Left ventricle myocardium superior (tissue), 1 donor: ENCODE measurements around the gene IFI6. TPM values are rescaled to one million over a fixed set of nuclear protein-coding genes. Genes with fewer than 3 reads are reported as not detected.
"Not testable (repeated sequence)": the region's sequence is repeated elsewhere in the genome, so short reads cannot be mapped to it uniquely, and the experiment has no call there.

Experiments
- ATAC-seq: fragments of 200-7000 bp; cut with Tn5 transposase; one replicate; pipeline ENCODE4 v1.9.1; 2020; ENCODE audit warnings: mild to moderate bottlenecking, moderate library complexity
- DNase-seq: peaks from one replicate; pipeline ENCODE4 v3.0.0-alpha.2; 2020
- intact Hi-C: fragments of 100-400 bp; cut with micrococcal nuclease; formaldehyde crosslinking; loops from one replicate; pipeline ENCODE4 v1.11.0; 2022
- total RNA-seq: library from RNA; stranded (reverse); fragmentation: NEBNext Ultra II Directional; extraction: Animal tissue kit (Norgen Biotek cat#: 25700); gene quantifications from one replicate; pipeline ENCODE4 v1.2.1, GENCODE V29; 2021
- donor health status: DM: no; HTN: yes; CAD: no; lungs with severe emphysema.

Gene IFI6
- total RNA-seq, 1 donor from 2014 or later: 34.5 TPM

DNA sequence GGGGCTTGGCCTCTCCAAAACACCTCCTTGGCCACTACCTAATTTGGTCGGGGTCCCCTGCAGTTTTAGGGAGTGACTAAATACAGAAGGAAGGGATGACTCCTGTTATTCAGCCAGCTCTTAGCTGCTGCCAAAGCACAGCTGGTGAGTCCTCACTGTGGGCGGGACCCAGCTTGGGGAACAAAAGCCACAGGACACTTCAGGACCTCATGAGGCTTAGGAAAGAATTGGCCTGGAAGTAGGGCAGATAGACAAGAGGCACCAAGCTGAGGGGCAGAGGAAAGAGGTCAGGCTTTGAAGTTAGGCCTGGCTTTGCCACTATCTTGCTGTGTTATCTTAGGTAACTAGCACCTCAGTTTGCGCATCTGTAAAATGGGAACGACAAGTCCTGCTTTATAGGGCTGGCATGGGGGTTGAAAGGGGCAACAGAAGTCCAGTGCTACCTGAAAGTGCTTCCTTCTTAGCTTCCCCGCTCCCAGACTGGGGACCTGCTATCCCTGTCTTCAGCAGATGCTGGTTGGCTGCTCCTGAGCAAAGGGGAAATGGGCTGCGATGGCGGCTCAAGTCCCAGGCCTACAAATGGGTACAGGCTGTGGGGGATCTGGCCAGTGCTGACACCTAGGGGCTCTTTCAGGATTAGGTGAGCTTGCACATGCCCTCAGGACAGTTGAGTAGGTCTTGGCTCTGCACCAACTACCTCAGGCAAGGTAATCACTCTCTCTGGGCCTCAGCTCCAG is 15.7 kb downstream of the IFI6 start:
- DNase-seq (peak; percentile 75), ATAC-seq (peak; percentile 54)
- intact Hi-C loops: no loop called here

DNA sequence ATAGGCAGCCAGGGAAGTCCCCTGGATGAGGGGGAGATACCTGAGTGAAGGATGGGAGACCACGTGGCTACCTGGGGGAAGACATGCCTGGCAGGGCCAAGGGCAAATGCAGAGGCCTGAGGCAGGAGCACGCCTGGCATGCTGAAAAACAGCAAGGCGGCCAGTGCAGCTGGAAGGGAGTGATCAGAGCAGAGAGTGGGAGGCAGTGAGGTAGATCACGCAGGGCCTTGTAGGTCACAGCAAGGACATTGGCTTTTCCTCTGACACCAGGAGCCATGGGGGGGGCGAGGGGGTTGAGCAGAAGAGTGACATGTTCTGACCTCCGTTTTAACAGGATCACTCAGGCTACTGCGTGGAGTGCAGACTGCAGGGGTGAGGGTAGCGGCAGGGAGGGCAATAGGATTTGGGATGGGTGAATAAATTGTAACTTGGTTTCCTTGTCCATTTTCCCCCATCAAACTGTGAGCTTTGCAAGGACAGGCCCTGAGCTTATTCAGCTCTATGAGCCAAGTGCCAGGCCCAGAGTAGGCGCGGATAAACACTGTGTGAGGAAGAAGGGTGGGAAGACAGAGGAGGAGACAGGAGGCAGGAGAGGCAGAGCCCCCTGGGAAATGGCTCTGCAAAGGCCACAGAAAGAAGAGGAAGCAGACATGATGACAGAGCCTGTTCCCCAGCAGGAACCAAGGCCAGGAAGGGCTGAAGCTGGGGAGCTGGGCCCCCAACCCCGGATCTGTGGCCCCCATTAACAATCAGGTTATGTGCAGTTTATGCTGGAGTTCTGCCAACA is 16.6 kb downstream of the IFI6 start:
- ATAC-seq (peak; percentile 3), DNase-seq (peak; percentile 48)
- intact Hi-C loops: no loop called here

DNA sequence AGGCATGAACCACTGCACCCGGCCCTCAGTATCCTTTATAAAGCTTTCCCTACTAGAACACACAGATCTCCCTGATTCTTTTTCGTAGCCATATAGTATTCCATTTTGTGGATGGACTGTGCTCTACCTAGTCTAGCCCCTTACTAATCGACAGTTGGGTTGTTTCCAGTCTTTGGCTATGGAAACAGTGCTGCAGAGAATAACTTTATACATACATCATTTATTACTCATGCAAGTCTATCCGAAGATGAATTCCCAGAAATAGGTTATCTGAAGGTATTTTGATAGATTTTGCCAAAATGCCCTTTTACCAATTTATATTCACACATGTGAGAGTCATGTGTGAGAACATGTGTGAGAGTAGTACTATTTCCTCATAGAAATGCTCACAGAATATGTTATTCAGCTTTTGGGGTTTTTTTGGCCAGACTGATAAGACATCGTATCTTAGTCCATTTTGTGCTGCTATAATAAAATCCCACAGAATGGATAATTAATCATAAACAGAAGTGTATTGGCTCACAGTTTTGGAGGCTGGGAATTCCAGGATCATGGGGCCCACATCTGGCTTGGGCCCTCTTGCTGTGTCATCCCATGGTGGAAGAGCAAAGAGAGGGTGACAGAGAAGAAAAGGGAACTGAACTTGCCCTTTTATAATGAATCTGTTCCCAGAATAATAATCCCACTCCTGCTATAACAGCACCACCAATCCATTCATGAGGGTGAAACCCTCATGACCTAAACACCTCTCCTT is 19.7 kb downstream of the IFI6 start:
- DNase-seq: no peak
- intact Hi-C loops: no loop called here

DNA sequence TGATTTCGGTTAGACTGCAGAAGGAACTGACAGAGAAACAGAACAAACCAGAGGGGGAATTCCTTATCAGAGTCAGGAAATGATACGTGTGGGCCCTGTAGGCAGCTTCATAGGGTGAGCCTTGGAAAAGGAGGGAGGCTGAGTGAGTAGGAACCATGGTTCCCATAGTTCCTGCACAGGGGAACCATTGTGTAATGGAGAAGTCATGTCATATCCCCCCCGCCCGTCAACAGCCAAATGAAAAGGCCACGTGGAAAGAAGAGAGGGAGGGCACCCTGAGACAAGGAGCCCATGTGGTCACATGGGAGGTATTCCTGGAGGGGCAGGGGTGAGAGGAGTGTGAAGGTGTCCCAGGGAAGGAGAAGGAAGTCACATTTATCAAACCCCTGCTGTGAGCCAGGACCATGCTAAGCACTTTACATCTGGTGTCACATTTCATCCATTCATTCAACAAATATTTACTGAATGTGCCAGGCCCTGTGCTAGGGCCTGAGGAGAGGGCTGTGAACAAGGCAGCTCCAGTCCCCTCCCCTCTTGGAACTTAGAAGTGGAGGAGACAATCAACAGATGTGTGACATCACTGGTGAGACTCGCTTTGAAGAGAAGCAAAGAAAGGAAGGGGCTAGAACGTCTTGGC is 21.3 kb downstream of the IFI6 start:
- intact Hi-C loops: no loop called here
- DNase-seq: no peak
- ATAC-seq: peak; percentile 47

More for the DNA sequence above, 19.7 kb downstream of the IFI6 start:
- no peak for ATAC-seq

DNA sequence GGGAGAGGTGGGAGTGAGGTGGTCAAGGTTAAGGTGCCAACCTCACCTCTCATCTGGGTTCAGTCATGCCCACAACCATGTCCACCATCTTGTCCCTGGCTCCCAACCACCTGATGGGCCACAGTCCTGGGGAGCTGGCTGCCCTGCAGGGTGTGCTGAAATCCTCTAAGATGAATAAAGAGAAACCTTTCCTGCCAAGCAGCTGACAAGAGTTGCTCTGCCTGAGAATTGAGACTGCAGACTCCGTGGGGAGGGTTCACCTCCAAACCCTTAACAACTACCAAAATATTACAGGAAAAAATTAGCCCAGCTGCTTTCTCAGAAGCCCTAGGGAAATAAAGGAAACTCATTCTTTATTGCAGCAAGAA is 21.8 kb downstream of the IFI6 start:
- ATAC-seq: no peak

DNA sequence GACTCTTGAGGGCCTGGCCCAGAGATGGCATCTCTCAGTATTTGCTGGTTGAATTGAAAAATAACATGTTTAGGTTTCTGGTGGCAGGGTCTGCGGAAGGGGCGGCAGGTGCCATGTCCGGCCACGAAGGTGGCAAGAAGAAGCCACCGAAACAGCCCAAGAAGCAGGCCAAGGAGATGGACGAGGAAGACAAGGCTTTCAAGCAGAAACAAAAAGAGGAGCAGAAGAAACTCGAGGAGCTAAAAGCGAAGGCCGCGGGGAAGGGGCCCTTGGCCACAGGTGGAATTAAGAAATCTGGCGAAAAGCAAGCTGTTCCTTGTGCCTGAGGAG is 22.7 kb downstream of the IFI6 start:
- DNase-seq (no peak), ATAC-seq (no peak)
- intact Hi-C loops: no loop called here

More for the DNA sequence above, 21.8 kb downstream of the IFI6 start:
- intact Hi-C loops: no loop called here
- DNase-seq: no peak

DNA sequence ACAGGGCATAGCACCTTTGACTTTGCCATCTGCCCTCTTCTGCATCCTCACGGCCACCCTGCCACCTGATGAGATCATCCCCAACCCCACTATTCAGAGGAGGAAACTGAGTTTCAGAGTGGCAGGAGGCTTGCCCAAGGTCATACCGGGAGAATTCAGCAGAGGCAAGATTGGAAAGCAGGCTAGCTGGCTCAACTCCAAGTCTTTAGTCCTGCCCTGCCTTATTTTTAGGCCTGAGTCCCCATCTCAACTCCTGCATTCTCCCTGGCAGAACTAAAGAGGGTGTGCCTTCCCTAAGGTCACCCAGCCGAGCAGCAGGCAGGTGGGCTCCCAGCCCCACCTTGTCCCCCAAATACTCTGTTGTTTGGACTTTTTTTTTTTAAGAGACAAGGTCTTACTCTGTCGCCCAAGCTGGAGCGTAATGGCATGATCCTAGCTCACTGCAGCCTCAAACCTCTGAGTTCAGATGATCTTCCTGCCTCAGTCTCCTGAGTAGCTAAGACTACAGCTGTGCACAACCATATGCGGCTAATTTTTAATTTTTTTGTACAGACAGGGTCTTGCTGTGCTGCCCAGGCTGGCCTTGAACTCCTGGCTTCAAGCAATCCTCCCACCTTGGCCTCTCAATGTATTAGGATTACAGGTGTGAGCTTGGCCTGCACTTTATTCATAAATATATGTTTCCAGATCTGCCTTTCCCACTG is 23.2 kb downstream of the IFI6 start:
- ATAC-seq: peak; percentile 75
- no peak for DNase-seq
- intact Hi-C loops: no loop called here

DNA sequence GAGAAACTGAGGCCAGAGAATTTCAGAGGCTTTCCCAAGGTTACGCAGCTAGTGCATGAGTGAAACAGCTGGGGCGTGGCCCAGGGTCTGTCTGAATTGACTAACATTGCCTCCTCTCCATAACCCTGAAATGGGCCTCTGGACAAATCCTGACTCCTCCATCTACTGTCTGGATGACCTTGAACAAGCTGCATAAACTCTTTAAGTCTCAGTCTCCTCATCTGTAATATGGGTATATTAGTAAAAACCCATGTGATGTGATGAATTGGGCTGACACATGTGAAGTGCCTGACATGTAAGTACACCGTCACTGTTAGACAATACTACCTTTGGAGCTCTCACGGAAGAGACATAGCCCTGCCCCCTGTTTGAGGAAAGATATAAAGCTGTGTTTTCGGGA is 24.7 kb downstream of the IFI6 start:
- ATAC-seq: no peak
- no peak for DNase-seq
- intact Hi-C loops: no loop called here

DNA sequence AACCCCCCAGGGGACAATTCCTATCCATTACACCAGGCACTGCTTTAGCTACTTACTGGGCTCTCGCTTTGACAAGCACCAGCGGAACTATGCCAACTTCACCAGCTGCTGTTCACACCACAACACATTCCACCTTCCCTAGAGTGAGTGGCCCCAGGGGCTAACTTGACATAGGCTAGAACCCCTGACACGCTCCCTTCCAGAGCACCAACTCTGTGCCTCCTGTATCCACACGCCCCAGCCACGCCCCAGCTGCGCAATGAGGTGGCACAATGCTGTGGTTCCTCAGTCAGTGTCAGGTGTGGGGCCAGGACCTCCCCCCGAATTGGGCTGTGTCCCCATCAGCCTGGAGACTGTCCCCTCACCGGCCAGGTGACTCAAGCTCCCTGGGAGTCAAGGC is 25.3 kb downstream of the IFI6 start:
- DNase-seq: peak; percentile 55
- intact Hi-C loops: no loop called here
- ATAC-seq: peak; percentile 47

DNA sequence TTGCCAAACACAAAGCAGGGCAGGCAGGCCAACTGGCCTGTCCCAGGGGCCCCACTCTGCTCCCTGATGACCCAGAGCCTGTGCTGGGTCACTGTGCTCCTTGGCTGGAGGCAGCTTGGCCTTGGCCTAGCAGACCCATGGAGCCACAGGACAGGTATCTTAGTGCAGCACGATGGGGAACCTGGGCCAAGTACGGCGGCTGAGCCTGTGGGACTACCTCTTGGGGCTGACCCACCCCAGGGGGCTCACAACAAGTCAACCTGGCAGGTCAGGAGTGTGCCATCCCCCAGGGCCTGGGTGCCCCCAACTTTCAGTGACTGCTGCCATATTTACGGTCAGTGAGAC is 26.9 kb downstream of the IFI6 start:
- intact Hi-C loops: no loop called here

DNA sequence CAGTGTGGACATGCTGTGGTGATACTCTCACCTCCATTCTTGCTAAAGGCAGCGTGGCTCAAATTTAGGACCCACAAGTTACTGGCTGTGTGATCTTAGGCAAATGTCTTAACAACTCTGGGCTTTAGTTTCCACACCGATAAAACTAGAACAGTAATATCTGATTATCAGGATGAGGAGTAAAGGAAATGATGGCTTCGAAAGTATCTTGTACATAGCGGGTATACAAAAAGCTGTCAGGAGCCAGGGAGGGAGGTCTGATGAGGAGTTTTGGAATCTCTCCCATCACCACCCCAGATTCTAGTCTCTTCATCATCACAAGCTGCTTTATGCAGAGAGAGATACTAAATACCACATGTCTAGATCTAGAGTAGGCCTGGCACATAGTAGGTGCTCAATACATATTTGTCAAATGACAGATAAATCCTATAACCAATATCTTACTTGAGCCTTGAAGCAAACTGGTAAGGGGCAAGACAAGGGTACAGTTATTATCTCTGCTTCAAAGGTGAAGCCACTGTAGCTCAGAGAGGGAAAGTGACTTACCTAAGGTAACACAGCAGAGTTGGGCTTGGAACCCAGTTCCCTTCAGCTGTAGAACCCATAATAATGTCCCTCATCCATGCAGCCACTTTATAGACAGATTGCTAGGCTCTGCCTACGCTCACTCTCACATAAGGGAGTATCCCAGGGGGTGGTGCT is 27.5 kb downstream of the IFI6 start:
- DNase-seq (no peak), ATAC-seq (no peak)
- intact Hi-C loops: no loop called here

More for the DNA sequence above, 26.9 kb downstream of the IFI6 start:
- ATAC-seq (no peak), DNase-seq (no peak)

DNA sequence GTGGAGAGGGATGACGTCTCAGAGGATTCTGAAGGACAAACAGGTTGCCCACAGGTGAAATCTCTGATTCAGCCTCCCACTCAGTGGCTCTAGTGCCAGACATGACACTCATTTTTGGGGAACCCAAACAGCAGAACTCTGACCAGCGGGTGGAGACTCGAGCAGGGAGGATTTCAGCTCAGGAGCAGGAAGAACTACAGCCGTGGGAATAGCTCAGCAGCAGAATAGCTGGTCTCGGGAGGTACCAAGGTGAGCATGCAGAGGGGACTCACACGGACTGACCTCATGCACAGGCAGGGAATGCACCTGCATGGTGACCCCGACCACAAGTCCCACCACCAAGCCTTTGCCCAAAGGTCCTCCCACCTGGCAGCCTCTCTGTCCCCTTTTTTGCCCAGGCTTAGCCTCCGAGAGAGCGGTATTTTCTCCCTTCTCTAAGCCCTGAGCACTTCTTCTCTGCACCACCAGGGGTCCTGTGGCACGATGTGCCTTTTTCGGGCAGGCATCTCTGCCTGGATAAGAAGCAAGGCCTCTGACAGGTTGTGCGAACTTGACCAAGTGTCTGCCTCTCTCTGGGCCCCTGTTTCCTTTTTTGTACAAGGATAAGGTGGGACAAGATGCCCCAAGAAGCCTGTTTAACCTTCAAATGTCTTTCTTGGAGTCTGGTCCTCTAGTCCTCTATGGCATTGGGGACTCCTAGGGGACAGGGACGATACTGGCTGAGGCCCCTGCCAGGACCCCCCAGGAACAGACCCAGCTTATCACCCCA is 28.2 kb downstream of the IFI6 start:
- peak; percentile 65 for DNase-seq
- peak; percentile 63 for ATAC-seq
- intact Hi-C loops: no loop called here

DNA sequence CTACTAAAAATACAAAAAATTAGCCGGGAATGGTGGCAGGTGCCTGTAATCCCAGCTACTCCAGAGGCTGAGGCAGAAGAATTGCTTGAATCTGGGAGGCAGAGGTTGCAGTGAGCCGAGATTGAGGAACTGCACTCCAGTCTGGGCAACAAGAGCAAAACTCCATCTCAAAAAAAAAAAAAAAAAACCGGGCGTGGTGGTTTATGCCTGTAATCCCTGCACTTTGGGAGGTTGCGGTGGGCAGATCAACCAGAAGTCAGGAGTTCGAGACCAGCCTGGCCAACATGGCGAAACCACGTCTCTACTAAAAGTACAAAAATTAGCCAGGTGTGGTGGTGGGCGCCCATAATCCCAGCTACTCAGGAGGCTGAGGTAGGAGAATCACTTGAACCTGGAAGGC is 31.5 kb downstream of the IFI6 start:
- intact Hi-C loops, DNase-seq, ATAC-seq: not testable (repeated sequence)

DNA sequence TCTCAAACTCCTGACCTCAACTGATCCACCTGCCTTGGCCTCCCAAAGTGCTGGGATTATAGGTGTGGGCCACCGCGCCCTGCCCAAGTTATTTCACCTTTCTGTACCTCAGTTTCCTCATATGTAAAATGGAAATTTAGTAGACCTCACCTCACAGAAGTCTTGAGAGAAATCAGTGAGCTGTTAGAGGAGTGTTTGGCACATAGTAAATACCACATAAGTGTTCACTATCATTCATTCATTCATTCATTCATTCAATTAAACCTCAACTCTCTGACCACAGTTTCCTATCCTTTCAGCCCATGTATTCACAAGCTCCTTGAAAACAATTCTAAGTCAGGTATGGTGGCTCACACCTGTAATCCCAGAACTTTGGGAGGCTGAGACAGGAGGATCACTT is 33.2 kb downstream of the IFI6 start:
- no peak for DNase-seq
- intact Hi-C loops: no loop called here
- ATAC-seq: no peak

DNA sequence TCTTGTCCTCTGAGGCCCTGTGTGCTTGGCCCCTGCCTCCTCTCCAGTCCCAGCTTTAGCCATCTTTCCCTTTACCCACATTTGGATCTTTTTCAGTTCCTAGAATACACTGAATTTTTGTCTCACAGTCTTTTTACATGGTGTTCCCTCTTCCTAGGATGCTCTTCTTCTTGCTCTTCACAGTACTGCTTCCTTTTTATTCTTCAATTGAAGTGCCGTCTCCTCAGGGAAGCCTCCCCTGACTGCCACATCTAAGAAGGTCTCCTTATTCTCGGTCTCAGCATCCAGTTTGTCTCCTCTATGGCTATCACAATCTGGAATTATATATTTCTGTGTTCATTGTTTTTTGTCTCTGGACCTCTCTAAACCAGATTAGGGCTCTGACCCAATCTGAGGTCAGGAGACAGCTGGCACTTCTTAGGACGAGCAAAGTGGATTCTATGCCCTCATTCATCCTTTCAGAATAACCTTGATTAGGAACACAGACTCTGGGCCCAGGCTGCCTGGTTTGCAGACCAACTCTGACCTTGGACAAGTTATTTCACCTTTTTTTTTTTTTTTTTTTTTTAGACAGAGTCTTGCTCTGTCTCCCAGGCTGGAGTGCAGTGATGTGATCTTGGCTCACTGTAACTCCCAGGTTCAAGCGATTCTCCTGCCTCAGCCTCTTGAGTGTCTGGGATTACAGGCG is 33.8 kb downstream of the IFI6 start:
- ATAC-seq: no peak
- intact Hi-C loops: no loop called here
- DNase-seq: no peak

DNA sequence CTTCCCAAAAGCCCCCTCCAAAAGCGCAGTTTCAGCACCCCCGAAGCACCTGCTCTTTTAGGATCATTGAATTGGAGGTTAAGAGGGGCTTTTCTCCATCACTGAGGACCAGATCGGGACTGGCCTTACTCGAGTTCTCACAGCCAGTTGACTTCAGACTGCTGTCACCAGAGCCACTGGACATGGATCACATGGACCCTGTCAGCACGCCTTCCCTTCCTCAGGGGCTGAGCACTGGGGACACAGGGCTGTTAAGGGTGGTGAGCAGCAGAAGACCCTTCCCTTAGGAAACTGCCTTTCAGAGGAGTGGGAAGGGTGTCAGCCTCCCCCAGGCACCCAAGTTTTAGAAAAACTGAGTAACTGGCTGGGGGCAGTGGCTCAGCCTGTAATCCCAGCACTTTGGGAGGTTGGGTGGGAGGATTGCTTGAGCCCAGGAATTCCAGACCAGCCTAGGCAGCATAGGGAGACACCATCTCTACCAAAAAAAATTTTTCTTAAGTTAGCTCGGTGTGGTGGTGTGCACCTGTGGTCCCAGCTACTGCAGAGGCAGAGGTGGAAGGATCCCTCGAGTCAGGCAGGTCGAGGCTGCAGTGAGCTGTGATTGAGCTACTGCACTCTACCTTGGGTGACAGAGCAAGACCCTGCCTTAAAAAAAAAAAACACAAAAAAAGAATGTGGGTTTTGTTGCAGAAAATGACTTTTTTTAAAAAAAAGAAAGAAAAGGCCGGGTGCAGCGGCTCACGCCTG is 36.4 kb downstream of the IFI6 start:
- intact Hi-C loops: no loop called here
- DNase-seq: no peak
- no peak for ATAC-seq

DNA sequence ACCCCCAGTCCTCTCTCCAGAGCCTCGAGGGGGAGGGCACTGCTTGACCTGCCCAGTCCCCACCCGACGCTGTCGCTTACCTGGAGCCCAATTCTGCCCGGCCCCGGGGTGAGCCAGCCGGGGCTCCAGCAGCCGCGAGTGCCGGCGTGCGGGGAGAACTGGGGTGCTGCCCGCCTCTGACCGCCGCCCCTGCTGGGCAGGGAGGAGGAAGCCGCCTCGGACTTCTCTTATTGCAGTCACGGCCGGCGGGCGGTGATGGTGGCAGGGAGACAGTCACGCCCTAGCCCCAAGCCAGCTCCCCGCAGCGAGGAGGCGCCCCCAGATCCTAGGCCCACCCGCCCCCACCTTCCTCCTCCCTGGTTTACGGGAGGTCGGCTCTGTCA is 37.0 kb downstream of the IFI6 start, which contains the start of gene FGR:
Gene FGR, minus strand, starts transcription at position 201 of the 383 bp plus-strand sequence. CDS start 11,269 bp downstream, outside the sequence.
- intact Hi-C loops: no loop called here
- ATAC-seq: peak; percentile 9
- DNase-seq: peak; percentile 67
